ENCODE measurements around the gene KATNB1. TPM values are rescaled to one million over a fixed set of nuclear protein-coding genes. Genes with fewer than 3 reads are reported as not detected.

The KATNB1 gene
- total RNA-seq, 2 experiments from 2014 or later, result 37.4 to 43.5 TPM

DNA sequence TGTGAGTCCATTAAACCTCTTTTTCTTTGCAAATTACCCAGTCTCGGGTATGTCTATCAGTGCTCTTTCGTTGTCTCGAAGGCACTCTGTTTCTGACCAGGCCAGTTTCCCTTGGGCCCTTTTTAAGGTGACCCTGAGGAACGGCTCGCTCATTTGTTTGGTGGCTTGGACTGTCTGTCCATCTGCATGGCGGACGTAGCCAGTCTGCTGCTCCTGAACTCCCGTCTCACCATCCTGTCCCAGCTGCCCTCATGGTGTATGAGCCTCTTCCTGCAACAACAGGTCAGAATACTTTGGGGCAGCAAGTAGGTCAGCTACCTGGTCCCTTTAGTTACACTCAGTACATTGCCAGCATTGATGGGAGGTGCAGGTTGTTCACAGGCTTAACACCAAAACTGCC is 22.0 kb upstream of the KATNB1 start:
- Histone ChIP-seq H3K9me2 (ENCODE audit: insufficient read depth, low read length) (no peaks in the 10 kb centered on the region), H3K4me3 (ENCODE audit: low read depth, low read length, poor library complexity, severe bottlenecking) (no peak overlapping the region), H3K36me3 (ENCODE audit: insufficient read depth, low read length) (no peaks in the 10 kb centered on the region), H3K79me2 (ENCODE audit: insufficient read depth, low read depth, low read length) (no peaks in the 10 kb centered on the region), H3K27ac (ENCODE audit: low read depth, low read length, poor library complexity, severe bottlenecking) (no peak overlapping the region), H4K20me1 (ENCODE audit: insufficient read depth, low read length) (no peaks in the 10 kb centered on the region), H2AFZ (ENCODE audit: low read length) (no peak overlapping the region), H3K4me1 (ENCODE audit: insufficient read depth, low read length, poor library complexity, severe bottlenecking) (no peaks in the 10 kb centered on the region), H3K4me2 (ENCODE audit: low read length) (no peak overlapping the region), H3K9me3 (ENCODE audit: low read length) (no peaks in the 10 kb centered on the region)
- ChIA-PET CTCF (ENCODE audit: unreplicated experiment) (no interaction called here), POLR2A (interaction anchor here (0.7 kb wide), 1 partner anchor 229 kb away, joined by 5 read pairs; no protein-coding TSS in a partner anchor)
- no TSS peak for BruUV-seq (replicated peaks)
- DNase-seq (ENCODE audit: low spot score), result no peak
- TF ChIP-seq EZH2phosphoT487 (IDR thresholded peaks at IDR 0.05; ENCODE audit: borderline replicate concordance, low read depth, low read length), result no peak
- intact Hi-C loops (cut with micrococcal nuclease; ENCODE audit: unreplicated experiment), result no loop called here

DNA sequence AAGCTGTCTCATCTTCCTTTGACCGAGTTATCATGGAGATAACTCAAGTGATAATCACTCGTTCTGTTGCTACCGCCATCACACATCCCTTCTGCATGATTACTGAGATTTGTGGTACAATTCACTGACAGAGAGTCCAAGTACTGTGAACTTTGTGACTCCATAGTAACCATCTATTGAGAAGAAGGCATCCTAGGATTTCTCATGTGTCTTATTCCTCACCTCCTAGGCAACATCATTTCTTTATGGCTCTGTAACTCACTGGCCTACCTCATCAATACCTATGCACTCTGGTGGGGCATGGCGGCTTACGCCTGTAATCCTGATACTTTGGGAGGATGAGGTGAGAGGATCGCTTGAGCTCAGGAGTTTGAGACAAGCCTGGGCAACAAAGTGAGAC is 21.5 kb upstream of the KATNB1 start:
- Histone ChIP-seq H3K9me2 (ENCODE audit: insufficient read depth, low read length) (no peaks in the 10 kb centered on the region), H3K9me3 (ENCODE audit: low read length) (no peaks in the 10 kb centered on the region), H3K79me2 (ENCODE audit: insufficient read depth, low read depth, low read length) (no peaks in the 10 kb centered on the region), H2AFZ (ENCODE audit: low read length) (no peak overlapping the region), H4K20me1 (ENCODE audit: insufficient read depth, low read length) (no peaks in the 10 kb centered on the region), H3K4me3 (ENCODE audit: low read depth, low read length, poor library complexity, severe bottlenecking) (no peak overlapping the region), H3K36me3 (ENCODE audit: insufficient read depth, low read length) (no peaks in the 10 kb centered on the region), H3K4me1 (ENCODE audit: insufficient read depth, low read length, poor library complexity, severe bottlenecking) (no peaks in the 10 kb centered on the region), H3K4me2 (ENCODE audit: low read length) (no peak overlapping the region), H3K27ac (ENCODE audit: low read depth, low read length, poor library complexity, severe bottlenecking) (no peak overlapping the region)
- POLR2A ChIA-PET, result interaction anchor here (0.7 kb wide), 1 partner anchor 228 kb away, joined by 5 read pairs; no protein-coding TSS in a partner anchor
- no TSS peak for BruUV-seq (replicated peaks)
- no peak for DNase-seq (ENCODE audit: low spot score)
- TF ChIP-seq CTCF (conservative IDR thresholded peaks at IDR 0.05; ENCODE audit: low read length) (no peak), EZH2phosphoT487 (IDR thresholded peaks at IDR 0.05; ENCODE audit: borderline replicate concordance, low read depth, low read length) (no peak)
- CTCF ChIA-PET (ENCODE audit: unreplicated experiment), result no interaction called here
- intact Hi-C loops (cut with micrococcal nuclease; ENCODE audit: unreplicated experiment), result no loop called here

DNA sequence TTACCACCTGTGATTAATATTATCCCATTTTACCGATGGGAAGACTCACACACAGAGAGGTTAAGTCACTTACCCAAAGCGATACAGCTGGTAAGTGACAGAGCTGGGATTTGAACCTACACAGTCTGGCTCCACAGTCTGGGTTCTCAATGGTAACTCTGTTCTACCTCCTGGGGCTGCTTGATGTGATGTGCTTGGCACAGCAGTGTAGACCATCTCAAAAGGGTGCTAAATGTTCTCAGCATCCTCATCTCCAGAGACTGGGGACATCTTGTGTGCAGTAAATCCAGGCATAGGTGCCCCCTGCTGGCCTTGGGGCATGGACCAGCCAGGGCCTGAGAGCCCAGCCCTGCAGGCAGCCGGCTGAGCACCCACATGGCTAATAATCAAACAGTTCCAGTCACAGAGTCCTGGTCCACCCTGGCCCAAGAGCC is 15.4 kb upstream of the KATNB1 start:
- no peaks in the 10 kb centered on the region for H3K9me2 ChIP-seq (ENCODE audit: insufficient read depth, low read length)
- ChIA-PET CTCF (ENCODE audit: unreplicated experiment) (no interaction called here), POLR2A (no interaction called here)
- intact Hi-C loops (cut with micrococcal nuclease; ENCODE audit: unreplicated experiment), result loop anchor here (1.0 to 5.0 kb wide), 3 partner anchors 71 to 143 kb away; no protein-coding TSS in a partner anchor
- H3K36me3 ChIP-seq (ENCODE audit: insufficient read depth, low read length), result no peaks in the 10 kb centered on the region
- no TSS peak for BruUV-seq (replicated peaks)
- H3K9me3 ChIP-seq (ENCODE audit: low read length), result no peaks in the 10 kb centered on the region
- H3K79me2 ChIP-seq (ENCODE audit: insufficient read depth, low read depth, low read length), result no peaks in the 10 kb centered on the region
- TF ChIP-seq CTCF (conservative IDR thresholded peaks at IDR 0.05; ENCODE audit: low read length), result peak; percentile 53
- no peak for TF ChIP-seq EZH2phosphoT487 (IDR thresholded peaks at IDR 0.05; ENCODE audit: borderline replicate concordance, low read depth, low read length)
- no peak overlapping the region for H3K4me2 ChIP-seq (ENCODE audit: low read length)
- peak; percentile 18 for DNase-seq (ENCODE audit: low spot score)
- no peaks in the 10 kb centered on the region for H3K4me1 ChIP-seq (ENCODE audit: insufficient read depth, low read length, poor library complexity, severe bottlenecking)
- no peak overlapping the region for H3K4me3 ChIP-seq (ENCODE audit: low read depth, low read length, poor library complexity, severe bottlenecking)
- no peaks in the 10 kb centered on the region for H4K20me1 ChIP-seq (ENCODE audit: insufficient read depth, low read length)
- no peak overlapping the region for H3K27ac ChIP-seq (ENCODE audit: low read depth, low read length, poor library complexity, severe bottlenecking)
- no peak overlapping the region for H2AFZ ChIP-seq (ENCODE audit: low read length)

All from OCI-LY7 (cell line).